ENCODE measurements around the gene PRKG1.
"Not testable (repeated sequence)": the region's sequence is repeated elsewhere in the genome, so short reads cannot be mapped to it uniquely, and the experiment has no call there.

The PRKG1 gene

DNA sequence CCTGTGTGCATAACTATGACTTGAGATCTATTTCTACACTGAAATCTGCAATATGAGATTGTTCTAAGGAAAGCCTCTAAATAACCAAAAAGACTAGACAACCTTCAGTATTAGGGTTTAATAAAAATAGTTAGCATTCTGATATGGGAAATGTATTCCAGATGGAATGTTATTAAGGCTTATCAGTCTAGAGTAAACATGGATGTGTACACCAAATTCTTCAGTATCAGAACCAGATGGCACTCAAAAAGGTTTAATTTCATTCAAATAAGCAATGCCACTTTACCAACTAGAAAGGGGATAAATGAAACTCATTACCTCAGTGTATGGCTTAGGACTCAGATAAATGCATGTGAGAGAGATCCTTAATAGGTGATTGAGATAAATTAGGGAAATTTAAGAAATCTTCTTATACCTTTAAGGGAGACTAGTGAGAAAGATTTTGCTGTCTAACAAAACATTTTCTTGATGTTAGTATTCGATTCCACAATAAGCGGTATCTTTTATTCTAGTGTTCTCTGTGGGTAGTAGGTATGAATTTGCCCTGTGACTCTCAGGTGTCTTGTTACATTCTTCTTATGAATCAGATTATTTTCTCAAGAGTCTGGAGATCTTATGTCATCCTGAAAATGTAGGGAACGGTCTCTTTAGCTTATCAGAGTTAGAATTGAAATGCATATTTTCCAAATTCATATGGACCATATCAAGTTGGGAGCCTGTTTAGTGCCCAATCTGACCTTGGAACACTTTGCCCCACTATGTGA, 159.2 kb downstream of the PRKG1 start:
- DNase-seq = no peak

DNA sequence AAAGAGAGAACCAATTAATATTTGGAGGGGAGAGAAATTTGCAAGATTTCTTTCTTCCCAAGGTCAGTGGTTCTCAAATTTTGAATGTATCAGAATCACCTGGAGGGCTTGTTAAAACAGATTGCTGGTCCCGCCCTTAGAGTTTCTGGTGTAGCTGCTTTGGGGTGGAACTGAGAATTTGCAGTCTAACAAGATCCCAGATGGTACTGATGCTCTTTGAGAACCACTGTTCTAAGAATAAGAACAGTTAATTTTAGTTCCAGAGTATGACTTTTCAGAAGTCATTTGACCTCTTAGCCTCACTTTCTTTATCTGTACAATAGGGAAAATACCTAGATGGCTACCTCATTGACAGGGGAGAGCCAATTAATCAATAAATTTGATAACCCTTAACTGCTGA, 161.6 kb downstream of the PRKG1 start:
- no peak for DNase-seq

DNA sequence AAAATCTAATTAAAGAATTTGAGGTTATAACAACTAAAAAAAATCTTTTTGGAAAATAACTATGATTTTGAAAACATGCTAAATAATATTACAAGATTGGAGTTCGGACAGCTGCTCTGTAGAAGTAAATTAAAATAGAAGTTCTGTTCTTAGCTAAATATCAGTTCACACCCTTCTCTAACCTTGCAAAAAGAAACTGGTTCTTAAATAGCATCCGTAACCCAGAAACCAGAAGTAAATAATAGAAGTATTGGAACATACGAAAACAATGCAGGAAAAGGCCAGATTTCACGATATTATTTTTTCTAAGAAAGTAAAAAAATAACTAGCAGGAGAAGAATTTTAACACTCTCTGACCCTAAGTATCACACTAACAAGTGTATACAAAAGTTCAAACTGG, 164.7 kb downstream of the PRKG1 start:
- no peak for DNase-seq

DNA sequence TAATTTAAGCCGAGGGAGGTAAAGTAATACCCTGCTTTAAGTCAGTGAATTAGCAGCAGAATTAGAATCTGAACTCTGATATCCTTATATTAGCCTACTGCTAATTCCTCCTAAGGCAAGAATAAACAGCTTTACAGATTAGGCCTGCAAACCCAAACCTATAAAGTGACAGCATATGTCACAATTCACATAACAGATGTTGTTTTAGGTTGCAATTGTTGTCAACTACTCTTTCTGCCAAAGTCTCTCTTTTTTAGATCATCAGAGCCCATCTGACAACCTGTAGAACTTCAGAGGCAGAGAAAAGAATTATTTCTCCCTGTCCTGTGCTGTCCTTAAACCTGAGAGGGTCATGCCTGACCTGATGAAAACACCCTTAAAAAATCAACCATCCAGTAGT, 167.2 kb downstream of the PRKG1 start:
- DNase-seq = no peak

DNA sequence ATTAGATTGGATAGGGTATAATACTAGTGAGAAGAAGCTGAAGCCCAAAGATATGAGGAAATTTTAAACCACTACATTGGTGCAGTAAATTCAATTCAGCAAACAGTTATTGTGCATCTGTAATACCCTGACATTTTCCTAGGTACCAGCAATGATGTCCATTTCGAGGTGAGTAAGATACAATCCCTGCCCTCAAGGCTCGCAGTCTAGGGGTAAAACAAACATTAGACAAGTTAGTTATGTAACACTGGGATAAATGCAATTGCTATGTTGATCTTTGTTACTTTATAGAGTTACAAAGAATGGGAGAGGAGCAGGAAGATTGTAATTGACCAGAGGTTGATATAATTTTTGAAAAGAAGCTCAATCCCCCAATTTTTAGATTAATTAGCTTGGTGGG, 168.1 kb downstream of the PRKG1 start:
- DNase-seq = no peak

DNA sequence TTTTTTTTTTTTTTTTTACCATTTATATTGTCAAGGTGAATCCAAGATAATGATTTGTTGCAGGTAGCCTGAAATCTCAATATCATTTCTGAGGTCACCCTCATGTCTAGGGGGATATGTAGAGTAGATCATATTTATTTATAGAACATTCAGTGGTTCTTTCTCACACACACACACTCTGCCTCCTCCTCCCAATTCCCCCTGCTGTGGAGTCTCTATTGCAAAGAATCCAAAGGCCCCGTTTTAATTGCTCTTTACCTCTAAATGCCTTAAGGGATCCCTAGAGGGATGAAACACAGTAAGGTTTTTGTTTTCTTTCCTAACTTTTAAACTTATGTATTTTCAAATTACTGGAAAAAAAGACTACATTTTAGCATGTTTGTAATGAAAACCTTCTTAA, 170.0 kb downstream of the PRKG1 start:
- DNase-seq = no peak

DNA sequence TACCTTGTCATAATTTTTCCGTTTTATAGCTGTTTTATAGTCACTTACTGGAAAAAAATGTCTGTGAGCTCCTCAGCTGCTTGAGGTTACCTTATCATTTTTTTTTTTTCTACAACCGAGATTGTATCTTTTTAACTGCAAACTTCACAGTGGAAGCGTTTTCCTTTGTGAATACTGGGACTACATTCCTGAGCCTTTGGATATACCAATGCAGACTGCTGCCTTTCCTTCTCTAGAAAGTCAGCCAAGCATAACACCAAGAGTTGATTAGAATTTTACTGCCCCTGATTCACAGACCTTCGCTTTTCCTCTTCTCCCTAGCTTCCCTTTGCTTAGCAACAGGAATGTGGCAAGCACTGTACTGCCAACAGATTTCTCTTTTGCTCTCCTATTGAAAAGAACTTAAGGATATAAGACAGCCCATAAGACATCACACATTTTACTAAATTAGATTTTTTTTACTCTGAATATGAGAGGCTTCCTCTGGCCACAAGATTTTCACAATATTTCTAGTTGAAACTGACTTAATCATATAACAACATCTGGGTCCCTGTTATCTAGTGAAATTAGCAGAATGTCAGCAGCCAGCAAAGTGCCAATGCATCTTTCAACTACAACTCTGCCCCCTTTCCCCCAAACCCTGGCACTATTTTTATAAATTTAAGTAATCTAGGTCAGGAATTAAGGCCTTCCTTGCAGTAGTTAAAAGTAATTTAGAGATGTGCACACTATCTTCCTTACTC, 170.6 kb downstream of the PRKG1 start:
- DNase-seq = no peak

DNA sequence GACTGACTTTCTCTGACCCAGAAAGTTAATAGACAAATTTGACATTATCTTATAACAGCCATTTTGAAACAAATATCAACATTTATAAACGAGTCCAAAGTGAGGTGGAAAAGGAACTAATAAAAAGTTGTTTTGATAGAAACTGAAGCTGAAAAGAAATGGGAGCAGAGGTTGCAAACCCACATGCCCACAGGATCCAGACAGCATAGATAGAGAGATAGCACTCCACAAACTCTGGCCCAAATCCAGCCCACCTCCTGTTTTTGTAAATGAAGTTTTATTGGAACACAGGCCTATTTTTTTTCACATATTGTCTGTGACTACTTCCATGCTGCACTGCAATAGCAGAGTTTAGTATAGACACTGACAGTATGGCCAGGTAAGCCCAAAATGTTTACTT, 171.9 kb downstream of the PRKG1 start:
- no peak for DNase-seq

DNA sequence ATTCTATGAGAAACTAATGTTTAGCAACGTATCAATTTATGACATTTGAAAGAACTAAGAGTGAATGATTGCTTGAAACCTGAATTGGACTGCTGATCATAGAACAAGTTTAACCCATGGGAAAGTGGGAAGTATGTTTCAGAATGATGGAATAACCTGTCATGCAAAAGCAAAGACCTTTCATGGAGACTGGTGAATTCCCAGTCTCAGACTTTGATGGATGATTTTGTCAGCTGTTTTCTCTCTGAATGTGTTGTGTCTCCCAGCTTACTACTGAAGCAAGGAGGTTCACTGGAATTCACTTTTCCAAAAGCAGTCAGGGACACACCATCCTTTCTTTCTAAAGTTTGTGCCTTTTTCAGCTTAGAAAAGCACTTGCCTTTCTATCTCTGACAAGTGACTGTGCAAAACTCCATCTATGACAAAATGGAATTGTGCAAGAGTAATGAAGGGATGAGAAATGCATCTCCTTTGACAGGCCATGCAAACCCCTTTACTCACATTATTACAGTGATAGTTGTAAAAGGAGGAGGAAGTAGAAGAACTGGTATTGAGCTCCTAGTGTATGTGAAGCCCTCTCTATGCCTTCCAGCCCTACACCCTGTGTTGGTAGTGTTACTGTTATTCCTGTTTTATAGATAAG, 176.1 kb downstream of the PRKG1 start:
- peak; percentile 28 for DNase-seq

DNA sequence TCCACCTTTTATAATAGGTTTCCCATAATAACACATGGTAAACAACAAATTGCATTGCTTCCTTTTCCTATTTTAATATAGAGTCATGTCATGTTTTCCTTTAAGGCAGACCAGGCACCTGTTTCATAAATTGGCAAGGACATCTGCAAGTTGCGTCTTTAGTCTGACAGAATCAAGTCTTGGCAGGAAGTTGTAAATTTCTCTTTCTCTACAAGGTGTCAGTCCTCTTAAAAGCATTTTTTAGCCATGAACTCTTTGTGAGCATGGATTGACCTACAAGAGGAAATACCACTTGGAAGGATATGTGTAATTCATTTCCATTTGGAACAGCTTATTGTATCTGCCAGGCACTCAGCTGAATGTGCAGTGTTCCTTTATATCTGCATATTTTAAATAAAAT, 176.8 kb downstream of the PRKG1 start:
- DNase-seq = peak; percentile 7

DNA sequence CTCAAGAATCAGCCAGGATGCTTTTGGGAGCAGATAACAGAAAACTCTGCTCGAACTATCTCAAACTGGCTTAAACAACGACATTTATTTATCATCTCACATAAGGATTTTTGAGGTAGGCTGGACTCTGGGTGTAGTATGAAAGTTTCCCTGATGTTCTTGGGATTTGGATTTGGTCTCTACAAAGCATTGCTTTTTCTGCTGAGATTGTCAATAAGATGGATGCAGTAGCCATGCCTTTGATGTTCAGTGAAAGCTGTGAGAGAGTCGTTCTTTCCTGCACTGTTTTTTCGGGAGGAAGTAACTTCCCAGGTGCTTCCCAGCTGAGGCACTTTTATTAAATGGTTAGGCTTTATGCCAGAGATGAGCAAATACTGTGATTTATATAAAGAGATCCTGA, 181.1 kb downstream of the PRKG1 start:
- DNase-seq = no peak

DNA sequence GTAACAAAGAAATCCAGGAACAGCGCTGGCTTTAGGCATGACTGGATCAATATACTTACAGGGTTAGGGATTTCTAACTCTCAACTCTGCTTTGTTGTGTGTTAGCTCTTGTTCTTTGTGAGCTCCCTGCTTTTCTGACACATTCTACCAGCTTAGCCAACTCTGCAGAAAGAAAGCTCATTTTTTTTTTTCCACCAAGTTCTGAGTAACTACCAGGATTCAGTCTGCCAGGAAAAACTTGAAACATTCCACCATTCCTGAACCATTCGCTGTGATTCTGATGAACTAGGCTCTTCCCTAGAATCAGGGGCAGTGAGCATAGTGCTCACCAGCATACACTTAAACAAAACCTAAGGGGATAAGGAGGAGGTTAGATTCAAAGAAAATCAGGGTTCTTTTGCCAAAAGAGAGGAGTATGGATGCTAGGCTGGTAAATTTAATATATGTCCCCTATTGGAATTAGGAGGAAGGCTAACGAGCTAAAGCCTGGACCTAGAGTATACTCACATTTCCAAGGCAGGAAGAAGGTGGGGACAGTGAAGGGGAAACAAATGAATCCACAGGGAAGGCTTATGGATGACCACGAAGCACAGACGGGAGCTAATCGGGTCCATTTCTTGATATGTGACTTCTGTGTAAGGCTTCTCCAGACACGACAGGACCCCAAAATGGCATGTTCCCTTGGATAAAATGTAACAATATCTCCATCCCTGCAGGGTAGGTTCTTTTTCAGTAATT, 183.4 kb downstream of the PRKG1 start:
- no peak for DNase-seq

DNA sequence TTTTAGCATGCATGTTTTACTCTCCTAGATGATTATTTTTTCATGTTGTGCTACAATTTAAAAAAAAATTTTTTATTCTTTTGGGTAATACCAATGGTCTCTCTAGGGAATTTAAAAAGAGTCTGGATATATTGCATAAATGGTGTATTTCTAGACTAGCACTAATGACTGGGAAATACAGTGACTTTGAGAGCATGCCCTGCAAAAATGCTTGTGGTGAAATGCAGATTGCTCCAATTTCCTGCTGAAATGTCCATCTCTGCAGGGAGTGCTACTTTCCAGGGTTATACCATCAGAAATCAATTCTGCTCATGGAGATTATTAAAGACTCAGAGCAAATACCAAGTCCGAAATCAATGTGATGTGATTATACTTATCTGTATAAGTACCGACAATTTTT, 186.1 kb downstream of the PRKG1 start:
- no peak for DNase-seq

DNA sequence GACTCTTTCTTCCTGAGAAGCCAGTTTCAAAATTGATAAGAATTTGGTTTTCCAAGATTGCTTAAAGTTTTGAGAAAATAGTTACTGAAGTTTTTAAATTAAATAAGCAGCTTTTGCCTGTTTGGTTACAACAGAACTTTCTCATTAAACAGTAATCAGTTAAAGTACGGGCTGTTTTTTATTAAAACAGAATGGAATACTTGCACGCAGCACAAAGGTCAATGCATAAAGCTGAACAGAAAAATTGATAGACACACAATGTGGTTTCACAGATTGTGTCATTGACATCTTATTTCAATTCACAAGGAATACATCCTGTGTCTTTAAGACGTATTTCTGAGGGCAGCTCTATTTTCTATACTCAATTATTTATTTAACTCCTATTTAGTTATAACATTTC, 192.2 kb downstream of the PRKG1 start:
- DNase-seq = no peak

DNA sequence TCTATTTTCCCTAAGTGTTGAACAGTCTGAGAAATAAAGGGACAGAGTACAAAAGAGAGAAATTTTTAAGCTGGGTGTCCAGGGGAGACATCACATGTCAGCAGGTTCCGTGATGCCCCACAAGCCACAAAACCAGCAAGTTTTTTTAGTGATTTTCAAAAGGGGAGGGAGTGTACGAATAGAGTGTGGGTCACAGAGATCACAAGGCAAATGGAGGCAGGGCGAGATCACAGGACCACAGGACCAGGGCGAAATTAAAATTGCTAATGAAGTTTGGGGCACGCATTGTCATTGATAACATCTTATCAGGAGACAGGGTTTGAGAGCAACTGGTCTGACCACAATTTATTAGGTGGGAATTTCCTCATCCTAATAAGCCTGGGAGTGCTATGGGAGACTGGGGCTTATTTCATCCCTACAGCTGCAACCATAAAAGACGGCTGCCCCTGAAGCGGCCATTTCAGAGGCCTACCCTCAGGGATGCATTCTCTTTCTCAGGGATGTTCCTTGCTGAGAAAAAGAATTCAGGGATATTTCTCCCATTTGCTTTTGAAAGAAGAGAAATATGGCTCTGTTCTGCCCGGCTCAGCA, 193.8 kb downstream of the PRKG1 start:
- not testable (repeated sequence) for DNase-seq

DNA sequence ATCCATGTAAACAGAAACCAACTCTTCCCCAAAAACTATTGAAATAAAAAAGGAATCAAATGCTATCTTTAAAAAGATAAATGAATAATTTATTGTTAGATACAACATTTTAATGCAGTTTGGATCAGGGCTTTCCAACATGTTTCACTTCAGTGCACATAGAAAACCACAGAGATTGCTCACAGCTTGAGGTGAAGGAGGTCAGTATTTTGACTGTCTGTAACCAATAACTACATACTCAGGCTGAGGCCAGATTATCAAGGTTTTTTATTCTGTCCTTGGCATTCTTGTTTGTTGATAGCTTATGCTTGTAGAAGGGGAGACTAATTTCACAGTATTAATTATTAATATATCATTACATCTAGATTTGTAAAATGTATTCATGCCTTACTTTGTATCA, 195.5 kb downstream of the PRKG1 start:
- peak; percentile 62 for DNase-seq

DNA sequence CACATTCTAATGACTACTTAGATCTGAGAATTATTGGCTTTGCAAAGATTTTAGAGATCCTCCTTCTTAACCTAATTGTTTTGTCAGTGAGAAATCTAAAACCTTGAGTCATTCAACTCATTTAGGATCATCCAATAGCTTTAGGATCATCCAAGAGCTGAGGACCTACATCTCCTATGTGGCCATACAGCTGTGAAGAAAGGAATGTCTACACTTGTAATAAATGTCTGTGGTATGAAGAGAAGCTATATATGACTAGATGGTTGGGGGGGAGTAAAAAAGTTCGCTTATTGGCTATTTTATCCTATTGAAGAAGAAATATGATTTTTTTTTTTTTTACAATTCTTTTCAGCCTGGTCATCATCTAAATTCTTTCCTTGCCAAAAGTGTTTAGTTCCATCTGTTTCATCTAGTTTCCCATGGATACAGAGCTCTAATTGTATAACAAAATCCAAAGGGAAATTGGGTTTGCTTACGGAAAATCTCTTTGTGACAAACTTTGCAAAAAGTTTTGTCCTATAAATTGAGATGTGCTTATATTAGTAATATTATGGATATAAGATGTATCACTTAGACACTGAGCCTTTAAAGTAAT, 196.7 kb downstream of the PRKG1 start:
- peak; percentile 12 for DNase-seq

DNA sequence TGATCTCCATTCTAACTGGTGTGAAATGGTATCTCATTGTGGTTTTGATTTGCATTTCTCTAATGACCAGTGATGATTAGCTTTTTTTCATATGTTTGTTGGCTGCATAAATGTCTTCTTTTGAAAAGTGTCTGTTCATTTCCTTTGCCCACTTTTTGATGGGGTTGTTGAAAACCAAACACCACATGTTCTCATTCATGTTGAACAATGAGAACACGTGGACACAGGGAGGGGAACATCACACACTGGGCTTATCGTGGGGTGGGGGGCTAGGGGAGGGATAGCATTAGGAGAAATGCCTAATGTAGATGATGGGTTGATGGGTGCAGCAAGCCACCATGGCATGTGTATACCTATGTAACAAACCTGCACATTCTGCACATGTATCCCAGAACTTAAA, 197.8 kb downstream of the PRKG1 start:
- not testable (repeated sequence) for DNase-seq

DNA sequence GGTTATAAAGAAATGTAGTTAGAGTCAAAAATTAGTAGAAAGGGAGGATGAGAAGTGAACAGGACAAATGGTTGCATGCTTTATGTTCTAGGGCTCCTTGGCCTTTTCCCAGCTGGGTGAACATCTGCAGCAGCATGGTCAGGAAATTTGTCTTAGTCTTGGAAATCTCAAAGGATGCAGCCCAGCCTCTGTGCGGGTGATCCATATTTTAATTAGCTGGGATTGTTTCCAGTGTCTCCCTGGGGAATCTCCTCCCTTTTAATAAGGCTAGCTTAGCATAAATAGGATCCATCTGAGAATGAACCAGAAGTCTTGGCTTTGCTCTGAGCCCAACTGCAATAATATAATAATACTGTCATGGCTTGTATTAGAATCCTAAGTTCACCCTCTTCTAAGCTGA, 198.3 kb downstream of the PRKG1 start:
- DNase-seq = no peak

DNA sequence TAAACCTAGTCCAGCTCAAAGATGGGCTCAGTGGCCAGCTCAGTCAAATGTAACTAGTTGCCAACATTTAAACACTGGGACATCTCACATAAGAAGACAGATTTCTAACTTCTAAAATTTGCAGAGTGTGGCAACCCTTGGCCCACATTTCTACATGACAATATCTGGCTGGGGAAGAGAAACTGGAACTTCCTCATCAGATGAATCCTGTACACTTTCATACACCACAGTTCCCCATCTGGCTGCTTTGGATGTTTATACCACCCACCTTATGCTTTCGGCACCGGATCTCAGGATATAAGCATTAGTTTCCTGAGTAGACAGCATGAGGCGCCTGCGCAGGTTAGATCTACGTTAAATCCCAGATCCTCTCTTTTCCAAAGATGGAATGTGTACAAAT, 199.3 kb downstream of the PRKG1 start:
- DNase-seq = no peak

DNA sequence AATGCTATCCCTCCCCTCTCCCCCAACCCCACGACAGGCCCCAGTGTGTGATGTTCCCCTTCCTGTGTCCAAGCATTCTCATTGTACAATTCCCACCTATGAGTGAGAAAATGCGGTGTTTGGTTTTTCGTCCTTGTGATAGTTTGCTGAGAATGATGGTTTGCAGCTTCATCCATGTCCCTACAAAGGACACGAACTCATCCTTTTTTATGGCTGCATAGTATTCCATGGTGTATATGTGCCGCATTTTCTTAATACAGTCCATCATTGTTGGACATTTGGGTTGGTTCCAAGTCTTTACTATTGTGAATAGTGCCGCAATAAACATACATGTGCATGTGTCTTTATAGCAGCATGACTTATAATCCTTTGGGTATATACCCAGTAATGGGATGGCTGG, 201.8 kb downstream of the PRKG1 start:
- not testable (repeated sequence) for DNase-seq

DNA sequence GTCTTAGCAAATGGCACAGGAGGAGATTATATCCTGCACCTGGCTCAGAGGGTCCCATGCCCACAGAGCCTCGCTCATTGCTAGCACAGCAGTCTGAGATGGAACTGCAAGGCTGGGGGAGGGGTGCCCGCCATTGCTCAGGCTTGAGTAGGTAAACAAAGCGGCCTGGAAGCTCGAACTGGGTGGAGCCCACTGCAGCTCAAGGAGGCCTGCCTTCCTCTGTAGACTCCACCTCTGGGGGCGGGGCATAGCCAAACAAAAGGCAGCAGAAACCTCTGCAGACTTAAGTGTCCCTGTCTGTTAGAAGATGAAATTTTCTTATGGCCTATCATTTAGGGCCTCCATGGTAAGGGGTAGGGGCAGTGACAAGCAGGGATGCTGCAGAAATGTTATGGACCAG, 207.1 kb downstream of the PRKG1 start:
- not testable (repeated sequence) for DNase-seq

DNA sequence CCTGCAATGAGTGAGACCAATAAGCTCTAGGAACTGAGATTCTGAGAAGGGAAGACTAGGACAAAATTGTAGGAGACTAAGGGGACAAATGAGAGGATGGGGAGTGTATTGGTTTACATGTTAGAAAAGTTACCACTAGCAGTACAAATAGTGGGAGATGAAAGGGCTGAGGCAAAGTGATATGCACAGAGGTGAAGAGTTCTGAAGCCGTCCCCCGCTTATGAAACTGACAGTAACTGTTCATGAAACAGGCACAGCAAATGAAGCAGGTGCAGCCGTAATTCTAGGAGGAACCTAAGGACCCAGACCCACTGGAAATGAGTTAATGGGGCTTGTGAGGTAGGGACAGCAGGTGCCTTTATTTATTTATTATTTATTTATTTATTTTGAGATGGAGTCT, 211.3 kb downstream of the PRKG1 start:
- no peak for DNase-seq
